Hypothalamus (tissue), 51 donors: ENCODE data around the gene KLHL10.
"Not testable (repeated sequence)": the region's sequence is repeated elsewhere in the genome, so short reads cannot be mapped to it uniquely, and the experiment has no call there.

Source experiments
- DNase-seq, 51 donors: peaks; one replicate each; lab custom pipeline; 2025; lab: John Stamatoyannopoulos, UW

Gene KLHL10

GRCh38 chr17:41812381-41813151, 25.1 kb upstream of the KLHL10 start, which contains the start of gene FKBP10:
FKBP10 (plus strand) TSS chr17:41813004; CDS start chr17:41813035, 31 bp downstream.
- DNase-seq: peak in 38 of 51 donors; percentile 12 to 79 (median 46)

GRCh38 chr17:41813152-41813680, 24.4 kb upstream of the KLHL10 start:
- no peak for DNase-seq

- DNase-seq: no peak
These were observed 23.9 kb upstream of the KLHL10 start for GRCh38 chr17:41813699-41814124.

- DNase-seq: no peak
These were observed 23.4 kb upstream of the KLHL10 start for GRCh38 chr17:41814195-41814594.

- no peak for DNase-seq
These were observed 20.8 kb upstream of the KLHL10 start for GRCh38 chr17:41816637-41817320.

GRCh38 chr17:41818024-41818423, 19.6 kb upstream of the KLHL10 start:
- no peak for DNase-seq

- DNase-seq: no peak
These were observed 15.8 kb upstream of the KLHL10 start for GRCh38 chr17:41821776-41822175.

GRCh38 chr17:41822216-41823140, 15.1 kb upstream of the KLHL10 start:
- DNase-seq: no peak

GRCh38 chr17:41823141-41823524, 14.5 kb upstream of the KLHL10 start:
- DNase-seq: no peak

GRCh38 chr17:41823580-41823979, 14.0 kb upstream of the KLHL10 start:
- DNase-seq: no peak

- no peak for DNase-seq
These were observed 13.5 kb upstream of the KLHL10 start for GRCh38 chr17:41824086-41824485.

- DNase-seq: no peak
These were observed 12.3 kb upstream of the KLHL10 start for GRCh38 chr17:41825175-41825845.

GRCh38 chr17:41829961-41830360, 7.7 kb upstream of the KLHL10 start:
- not testable (repeated sequence) for DNase-seq

- DNase-seq: peak in 2 of 51 donors; percentile 10 to 13
These were observed 2.3 kb upstream of the KLHL10 start for GRCh38 chr17:41835214-41835799.

- DNase-seq: peak in 45 of 51 donors; percentile 6 to 78 (median 44)
These were observed 1.6 kb upstream of the KLHL10 start, which contains the start of gene NT5C3B for GRCh38 chr17:41835800-41836549. NT5C3B (minus strand) TSS chr17:41836232; CDS start chr17:41836193, 39 bp downstream.

- no peak for DNase-seq
These were observed 952 bp upstream of the KLHL10 start for GRCh38 chr17:41836550-41837196.

- not testable (repeated sequence) for DNase-seq
These were observed 1.8 kb downstream of the KLHL10 start for GRCh38 chr17:41839448-41839847.

GRCh38 chr17:41840781-41841180, 3.2 kb downstream of the KLHL10 start:
- DNase-seq: not testable (repeated sequence)
